Left ventricle myocardium inferior (tissue), 1 donor: ENCODE data around the gene MGAT4B. TPM values are rescaled to one million over a fixed set of nuclear protein-coding genes. Genes with fewer than 3 reads are reported as not detected.
A peak's percentile ranks its signal among the peaks of the same experiment; 100 is the strongest.

ENCODE experiments used
- DNase-seq: peaks from one replicate; pipeline ENCODE4 v3.0.0-alpha.2; 2020
- H3K27ac ChIP-seq: fragments of 200-600 bp; replicated peaks from 2 replicates; pipeline ENCODE4 v1.8.0; 2021
- H3K27me3 ChIP-seq: fragments of 200-600 bp; 2 replicates; pipeline ENCODE4 v1.8.0; 2021; ENCODE audit warnings: low read depth
- H3K36me3 ChIP-seq: fragments of 200-600 bp; 2 replicates; pipeline ENCODE4 v1.8.0; 2021
- H3K4me1 ChIP-seq: fragments of 200-600 bp; 2 replicates; pipeline ENCODE4 v1.8.0; 2021
- H3K4me3 ChIP-seq: fragments of 200-600 bp; 2 replicates; pipeline ENCODE4 v1.8.0; 2021; ENCODE audit warnings: mild to moderate bottlenecking, moderate library complexity
- H3K9me3 ChIP-seq: fragments of 200-600 bp; replicated peaks from 2 replicates; pipeline ENCODE4 v1.8.0; 2021
- CTCF ChIP-seq: fragments of 200-600 bp; IDR thresholded peaks from 2 replicates; pipeline ENCODE4 v1.8.0; 2021; ENCODE audit warnings: antibody characterized with exemption, mild to moderate bottlenecking, borderline replicate concordance
- intact Hi-C: fragments of 100-400 bp; cut with micrococcal nuclease; formaldehyde crosslinking; loops from one replicate; pipeline ENCODE4 v1.11.0; 2022
- total RNA-seq: library from RNA; stranded (reverse); fragmentation: NEBNext Ultra II Directional; extraction: Animal tissue kit (Norgen Biotek cat#: 25700); gene quantifications from one replicate; pipeline ENCODE4 v1.2.1, GENCODE V29; 2021
- donor health status: DM: no; HTN: yes; CAD: no; lungs with severe emphysema.

The MGAT4B gene
- total RNA-seq, 1 donor from 2014 or later: 98.7 TPM

GRCh38 chr5:179829732-179830435 lies 23.2 kb upstream of the MGAT4B start:
- TF ChIP-seq CTCF: no peak
- Histone ChIP-seq H3K36me3 (peaks cover 94% of the 10 kb centered on the region), H3K27me3 (no peaks in the 10 kb centered on the region), H3K4me3 (no peak overlapping the region), H3K27ac (no peak overlapping the region), H3K9me3 (no peaks in the 10 kb centered on the region), H3K4me1 (peaks cover 88% of the 10 kb centered on the region)
- no peak for DNase-seq
- intact Hi-C loops: no loop called here

DNA sequence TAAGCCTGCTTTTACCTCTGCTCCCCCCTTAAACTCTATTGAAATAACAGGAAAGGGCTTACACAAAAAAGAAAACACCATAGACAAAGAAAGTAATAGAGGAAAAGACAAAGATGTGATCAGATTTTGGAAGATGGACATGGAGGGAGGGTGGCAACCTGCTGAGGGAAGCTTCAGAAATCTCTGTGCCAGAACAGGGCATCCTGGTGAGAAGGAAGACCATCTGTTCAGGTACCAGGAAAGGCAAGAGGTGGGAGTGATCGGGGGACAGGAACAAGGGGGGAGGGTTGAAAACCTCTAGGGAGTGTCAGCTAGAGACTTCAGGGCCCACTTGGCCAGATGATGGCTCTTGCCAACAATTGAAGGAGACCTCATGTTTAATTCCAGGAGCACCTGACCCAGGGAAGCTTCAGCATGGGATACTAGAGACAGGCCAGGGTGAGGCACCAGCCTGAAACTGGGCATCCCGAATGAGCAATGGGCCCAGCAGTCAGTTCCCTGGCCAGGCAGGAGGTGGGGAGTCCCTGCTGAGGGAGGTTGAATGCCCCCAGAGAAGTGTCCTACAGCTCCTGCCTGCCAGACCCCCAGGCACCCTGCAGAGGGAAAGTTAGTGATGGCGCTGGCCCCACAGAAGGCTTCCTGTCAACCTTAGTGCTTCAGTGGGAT lies 22.2 kb upstream of the MGAT4B start:
- Histone ChIP-seq H3K36me3 (peaks cover 100% of the 10 kb centered on the region), H3K27ac (no peak overlapping the region)
- intact Hi-C loops: no loop called here

DNA sequence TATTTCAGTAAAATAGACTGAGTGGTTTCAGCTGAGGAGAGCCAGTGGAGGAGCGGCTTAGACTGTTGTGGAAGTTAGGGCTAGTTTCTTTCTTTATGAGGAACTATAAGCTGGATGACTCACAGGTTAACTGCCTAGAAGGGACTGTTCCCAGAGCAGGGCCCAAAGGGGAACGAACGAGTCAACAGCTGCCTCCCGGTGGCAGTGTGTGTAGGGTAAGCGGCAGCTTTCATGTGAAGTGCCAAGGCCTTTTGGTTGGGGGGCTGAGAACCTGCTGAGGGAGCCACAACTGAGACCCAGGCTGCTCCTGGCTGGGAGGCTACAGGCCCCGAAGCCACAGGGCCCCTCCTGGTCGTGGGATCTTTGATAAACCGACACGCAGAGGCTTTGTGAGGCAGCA lies 21.0 kb upstream of the MGAT4B start:
- no peak for DNase-seq
- Histone ChIP-seq H3K27me3 (no peaks in the 10 kb centered on the region), H3K36me3 (peaks cover 100% of the 10 kb centered on the region), H3K4me3 (no peak overlapping the region), H3K27ac (peak overlapping the region; percentile 30), H3K9me3 (no peaks in the 10 kb centered on the region), H3K4me1 (peaks cover 97% of the 10 kb centered on the region)
- TF ChIP-seq CTCF: no peak
- intact Hi-C loops: no loop called here

More for the DNA sequence above, 22.2 kb upstream of the MGAT4B start:
- DNase-seq: no peak
- no peak for TF ChIP-seq CTCF
- no peaks in the 10 kb centered on the region for H3K9me3 ChIP-seq
- H3K27me3 ChIP-seq: no peaks in the 10 kb centered on the region
- peaks cover 97% of the 10 kb centered on the region for H3K4me1 ChIP-seq
- H3K4me3 ChIP-seq: no peak overlapping the region

GRCh38 chr5:179825655-179826182 lies 19.1 kb upstream of the MGAT4B start:
- Histone ChIP-seq H3K36me3 (peaks cover 90% of the 10 kb centered on the region), H3K4me3 (no peak overlapping the region), H3K27me3 (no peaks in the 10 kb centered on the region), H3K9me3 (no peaks in the 10 kb centered on the region), H3K4me1 (peaks cover 95% of the 10 kb centered on the region), H3K27ac (peak overlapping the region; percentile 21)
- TF ChIP-seq CTCF: no peak
- intact Hi-C loops: no loop called here
- no peak for DNase-seq

GRCh38 chr5:179824745-179825112 lies 18.1 kb upstream of the MGAT4B start:
- no peaks in the 10 kb centered on the region for H3K9me3 ChIP-seq
- H3K4me3 ChIP-seq: no peak overlapping the region
- no peak for TF ChIP-seq CTCF
- DNase-seq: no peak
- no peaks in the 10 kb centered on the region for H3K27me3 ChIP-seq
- H3K27ac ChIP-seq: peak overlapping the region; percentile 98
- peaks cover 80% of the 10 kb centered on the region for H3K36me3 ChIP-seq
- intact Hi-C loops: no loop called here
- H3K4me1 ChIP-seq: peaks cover 93% of the 10 kb centered on the region
